Measurements from ENCODE around the gene LIPM.

The LIPM gene

DNA sequence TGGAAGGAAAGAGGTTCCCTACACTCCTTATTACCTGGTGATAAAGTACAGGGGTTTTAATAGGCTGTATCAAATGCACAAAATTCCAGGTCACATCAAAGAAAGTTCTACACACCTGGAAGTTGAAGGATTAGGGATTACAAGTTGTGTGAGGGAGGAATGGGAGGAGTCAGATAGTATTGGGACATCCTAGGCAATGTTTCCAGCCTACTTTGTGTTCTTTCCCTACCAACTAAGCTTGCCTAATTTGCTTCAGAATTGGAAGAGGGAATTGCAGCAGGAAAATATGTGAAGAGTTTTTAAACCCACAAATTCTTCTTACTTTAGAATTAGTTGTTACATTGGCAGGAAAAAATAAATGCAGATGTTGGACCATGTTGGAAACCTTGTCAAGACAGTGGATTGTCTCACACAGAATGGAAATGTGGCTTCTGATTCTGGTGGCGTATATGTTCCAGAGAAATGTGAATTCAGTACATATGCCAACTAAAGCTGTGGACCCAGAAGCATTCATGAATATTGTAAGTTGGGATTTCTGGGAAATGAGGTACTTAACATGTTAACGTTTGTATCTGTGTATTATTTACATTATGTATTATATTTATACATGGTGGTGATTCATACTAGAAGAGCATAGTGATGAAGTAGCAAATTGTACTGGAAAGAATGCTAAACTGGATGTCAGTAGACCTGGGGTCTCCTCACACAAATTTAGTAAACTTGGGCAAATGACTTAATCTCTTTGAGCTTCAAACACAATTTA lies at the start of gene LIPM:
Gene LIPM (plus strand): TSS at position 208 of the 763 bp plus-strand sequence. CDS start 167 bp downstream, at position 375.
- no peak for DNase-seq (ENCODE audit: low spot score)

GRCh38 chr10:88754287-88754686 lies 48.2 kb upstream of the LIPM start:
- DNase-seq (ENCODE audit: low spot score): peak; percentile 23

DNA sequence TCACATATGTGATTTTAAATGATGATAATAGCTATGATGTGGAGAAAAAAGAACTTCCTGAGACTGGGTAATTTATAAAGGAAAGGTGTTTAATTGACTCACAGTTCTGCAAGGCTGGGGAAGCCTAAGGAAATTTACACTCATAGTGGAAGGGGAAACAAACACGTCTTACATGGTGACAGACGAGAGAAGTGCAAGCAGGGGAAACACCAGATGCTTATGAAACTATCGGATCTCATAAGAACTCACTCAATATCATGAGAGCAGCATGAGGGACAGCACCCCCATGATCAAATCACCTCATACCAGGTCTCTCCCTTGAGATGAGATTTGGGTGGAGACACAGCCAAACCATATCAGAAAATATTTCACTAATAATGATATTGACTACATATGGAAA lies 46.8 kb upstream of the LIPM start:
- DNase-seq (ENCODE audit: low spot score): no peak

GRCh38 chr10:88756660-88757059 lies 45.9 kb upstream of the LIPM start:
- no peak for DNase-seq (ENCODE audit: low spot score)

- no peak for DNase-seq (ENCODE audit: low spot score)
Measured at GRCh38 chr10:88759366-88760101, 43.0 kb upstream of the LIPM start, which contains the start of gene LIPN. TSS of gene LIPN (plus strand) at chr10:88760020. CDS start at chr10:88761406, 1,386 bp downstream.

- DNase-seq (ENCODE audit: low spot score): no peak
Measured at GRCh38 chr10:88762906-88763305, 39.6 kb upstream of the LIPM start.

GRCh38 chr10:88763441-88763840 lies 39.1 kb upstream of the LIPM start:
- no peak for DNase-seq (ENCODE audit: low spot score)

- no peak for DNase-seq (ENCODE audit: low spot score)
Measured at GRCh38 chr10:88764110-88764509, 38.4 kb upstream of the LIPM start.

DNA sequence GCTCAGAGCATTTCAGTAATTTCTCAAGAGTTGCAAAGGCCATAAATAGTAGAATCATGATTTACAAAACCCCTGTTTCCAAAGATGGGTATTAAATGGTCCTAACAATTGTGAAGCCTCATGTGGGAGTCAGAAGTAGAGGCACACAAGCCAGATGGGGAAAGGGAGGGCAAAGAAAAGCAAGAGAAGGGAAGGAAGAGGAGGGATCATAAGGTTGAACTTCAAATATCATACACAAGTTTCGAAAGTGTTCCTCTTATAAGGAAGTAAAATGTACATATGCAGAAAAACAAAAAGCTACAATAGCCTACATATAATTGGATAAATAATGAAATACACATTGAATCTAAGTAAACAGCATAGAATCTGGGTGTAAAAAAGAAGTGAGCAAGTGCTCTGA lies 36.7 kb upstream of the LIPM start:
- no peak for DNase-seq (ENCODE audit: low spot score)

DNA sequence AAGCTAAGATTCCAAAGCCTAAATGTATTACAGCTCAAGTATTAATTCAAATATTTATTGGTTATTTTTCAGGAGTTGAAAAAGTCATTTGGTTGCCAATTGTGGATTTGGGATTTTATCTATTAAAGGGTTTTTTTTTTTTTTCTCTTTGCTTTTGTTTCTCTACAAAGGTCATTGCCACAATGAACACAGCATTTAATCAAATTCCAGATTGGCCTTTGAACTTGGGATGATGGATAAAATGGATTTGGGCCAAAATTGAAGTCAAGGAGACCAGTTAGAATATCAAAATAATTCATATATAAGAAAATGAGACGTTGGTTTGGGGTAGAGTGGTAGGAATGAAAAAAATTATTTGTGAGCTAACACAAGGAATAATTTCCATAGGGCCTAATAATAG lies 33.1 kb upstream of the LIPM start:
- DNase-seq (ENCODE audit: low spot score): no peak

DNA sequence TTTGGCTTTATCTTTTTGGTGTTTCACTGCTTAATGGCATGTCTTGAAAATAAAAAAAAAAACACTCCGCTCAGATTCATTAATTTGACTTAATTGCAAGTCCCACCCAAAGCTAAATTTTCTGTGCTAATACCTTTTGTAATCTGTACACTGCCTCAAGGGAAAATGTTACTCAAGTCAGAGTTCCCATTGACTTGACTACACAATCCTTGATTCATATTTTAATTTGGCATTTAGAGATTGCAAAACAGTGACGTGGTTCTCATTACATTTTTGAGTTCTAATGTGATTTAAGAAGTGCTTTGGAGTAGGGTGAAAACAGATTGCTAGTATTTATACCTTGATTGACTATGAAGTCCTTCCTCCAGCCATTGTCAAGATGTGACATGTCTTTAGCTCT lies 21.3 kb upstream of the LIPM start:
- no peak for DNase-seq (ENCODE audit: low spot score)

DNA sequence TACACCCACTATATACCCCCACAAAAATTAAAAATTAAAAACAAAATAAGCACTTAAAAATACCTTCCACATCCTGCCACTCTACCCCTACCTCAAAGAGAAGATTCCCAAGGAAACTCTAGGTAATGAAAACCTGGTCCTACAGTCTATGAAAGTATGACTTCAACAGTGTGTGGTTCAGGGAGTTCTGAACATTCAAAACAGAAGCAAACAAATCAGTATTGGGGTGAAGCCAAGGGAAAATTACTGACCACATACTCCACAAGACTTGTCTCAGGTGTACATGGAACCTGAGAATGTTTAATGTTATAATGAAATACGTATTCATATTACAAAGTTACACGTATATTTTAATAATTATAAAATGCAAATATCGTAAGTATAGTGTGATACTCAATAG lies 20.3 kb upstream of the LIPM start:
- DNase-seq (ENCODE audit: low spot score): no peak

- DNase-seq (ENCODE audit: low spot score): no peak
Measured at GRCh38 chr10:88783724-88784123, 18.8 kb upstream of the LIPM start.

- no peak for DNase-seq (ENCODE audit: low spot score)
Measured at GRCh38 chr10:88786032-88786770, 16.3 kb upstream of the LIPM start.

GRCh38 chr10:88787463-88787862 lies 15.1 kb upstream of the LIPM start:
- DNase-seq (ENCODE audit: low spot score): no peak

- no peak for DNase-seq (ENCODE audit: low spot score)
Measured at GRCh38 chr10:88788924-88789323, 13.6 kb upstream of the LIPM start.

- peak; percentile 23 for DNase-seq (ENCODE audit: low spot score)
Measured at GRCh38 chr10:88791924-88792323, 10.6 kb upstream of the LIPM start.

GRCh38 chr10:88792661-88793060 lies 9.9 kb upstream of the LIPM start:
- DNase-seq (ENCODE audit: low spot score): no peak

GRCh38 chr10:88793712-88794299 lies 8.7 kb upstream of the LIPM start:
- DNase-seq (ENCODE audit: low spot score): no peak

- no peak for DNase-seq (ENCODE audit: low spot score)
Measured at GRCh38 chr10:88794731-88795130, 7.8 kb upstream of the LIPM start.

- DNase-seq (ENCODE audit: low spot score): no peak
Measured at GRCh38 chr10:88800152-88801125, 2.1 kb upstream of the LIPM start.
